22Rv1 (cell line): ENCODE results near the gene ZNF735.
A peak's percentile ranks its signal among the peaks of the same experiment; 100 is the strongest.

Experiments
- CTCF ChIP-seq: fragments of 450-650 bp; IDR thresholded peaks from 2 replicates; pipeline ENCODE4 v1.5.1; 2017; ENCODE audit warnings: mild to moderate bottlenecking
- ZFX ChIP-seq: fragments of 450-650 bp; IDR thresholded peaks from 2 replicates; pipeline ENCODE4 v1.6.1; 2017; ENCODE audit warnings: antibody characterized with exemption, borderline replicate concordance

GRCh38 chr7:64183126-64183742, 23.8 kb upstream of the ZNF735 start:
- peak; percentile 97 for TF ChIP-seq CTCF
- no peak for TF ChIP-seq ZFX
